Neural cell (in vitro differentiated cells): ENCODE measurements around the gene KLHDC8B.

ENCODE experiments used
- EP300 ChIP-seq: fragments of 450-650 bp; conservative IDR thresholded peaks from 2 replicates; pipeline ENCODE4 v1.6.1; 2014; ENCODE audit warnings: antibody characterized with exemption, mild to moderate bottlenecking, moderate library complexity; ENCODE audit not compliant: poor library complexity, severe bottlenecking
- EZH2 ChIP-seq: fragments of 200-600, 300-800 bp; shearing (Covaris generic), sonication (generic); IDR thresholded peaks from 2 replicates; pipeline ENCODE4 v1.6.1; 2014; ENCODE audit warnings: antibody characterized with exemption, low read length, borderline replicate concordance, mild to moderate bottlenecking; ENCODE audit not compliant: insufficient read depth, poor library complexity, severe bottlenecking
- RAD21 ChIP-seq: fragments of 450-650 bp; conservative IDR thresholded peaks from 2 replicates; pipeline ENCODE4 v1.6.1; 2014; ENCODE audit warnings: antibody characterized with exemption, mild to moderate bottlenecking, moderate library complexity
- TAF1 ChIP-seq: IDR thresholded peaks from 2 replicates; pipeline ENCODE4 v1.6.1; 2012; ENCODE audit warnings: low read depth
- TF ChIP-seq, protein P1 (sequence below): fragments of 450-650 bp; IDR thresholded peaks from 2 replicates; pipeline ENCODE4 v1.5.1; 2014; ENCODE audit warnings: antibody characterized with exemption, mild to moderate bottlenecking, moderate library complexity; ENCODE audit not compliant: poor library complexity, severe bottlenecking
- TF ChIP-seq, protein P2 (sequence below): IDR thresholded peaks from 2 replicates; pipeline ENCODE4 v1.6.1; 2012; ENCODE audit warnings: borderline replicate concordance

DNA sequence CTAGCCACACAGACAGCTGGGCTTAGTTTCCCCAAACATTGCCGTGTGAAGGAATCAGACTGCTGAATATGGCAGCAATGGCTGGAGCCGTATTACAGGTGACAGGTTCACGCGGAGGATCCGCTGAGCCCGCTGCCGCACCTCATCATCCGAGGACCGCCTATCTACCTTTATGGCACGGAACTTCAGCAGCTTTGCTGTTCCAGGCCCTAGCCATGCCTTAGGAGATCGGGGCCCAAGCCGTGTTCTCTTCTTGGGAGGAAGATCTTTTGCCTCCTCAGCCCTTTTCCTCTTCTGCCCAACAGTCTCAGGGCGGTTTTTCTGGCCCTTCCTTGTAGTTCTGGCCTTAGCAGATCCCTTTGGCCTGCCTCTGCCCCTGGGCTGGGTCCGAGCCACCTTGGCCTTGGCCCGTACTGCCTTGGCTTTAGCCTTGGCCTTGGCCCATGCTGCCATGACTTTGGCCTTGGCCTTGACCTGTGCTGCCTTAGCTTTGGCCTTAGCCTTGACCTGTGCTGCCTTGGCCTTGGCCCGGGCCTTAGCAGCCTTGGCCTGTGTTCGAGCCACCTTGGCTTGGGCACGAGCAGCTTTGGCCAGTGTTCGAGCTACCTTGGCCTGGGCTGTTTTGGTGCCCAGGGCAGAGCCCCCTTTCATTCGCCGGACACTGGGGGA is 8.5 kb upstream of the KLHDC8B start:
- TF ChIP-seq, protein P1, sequence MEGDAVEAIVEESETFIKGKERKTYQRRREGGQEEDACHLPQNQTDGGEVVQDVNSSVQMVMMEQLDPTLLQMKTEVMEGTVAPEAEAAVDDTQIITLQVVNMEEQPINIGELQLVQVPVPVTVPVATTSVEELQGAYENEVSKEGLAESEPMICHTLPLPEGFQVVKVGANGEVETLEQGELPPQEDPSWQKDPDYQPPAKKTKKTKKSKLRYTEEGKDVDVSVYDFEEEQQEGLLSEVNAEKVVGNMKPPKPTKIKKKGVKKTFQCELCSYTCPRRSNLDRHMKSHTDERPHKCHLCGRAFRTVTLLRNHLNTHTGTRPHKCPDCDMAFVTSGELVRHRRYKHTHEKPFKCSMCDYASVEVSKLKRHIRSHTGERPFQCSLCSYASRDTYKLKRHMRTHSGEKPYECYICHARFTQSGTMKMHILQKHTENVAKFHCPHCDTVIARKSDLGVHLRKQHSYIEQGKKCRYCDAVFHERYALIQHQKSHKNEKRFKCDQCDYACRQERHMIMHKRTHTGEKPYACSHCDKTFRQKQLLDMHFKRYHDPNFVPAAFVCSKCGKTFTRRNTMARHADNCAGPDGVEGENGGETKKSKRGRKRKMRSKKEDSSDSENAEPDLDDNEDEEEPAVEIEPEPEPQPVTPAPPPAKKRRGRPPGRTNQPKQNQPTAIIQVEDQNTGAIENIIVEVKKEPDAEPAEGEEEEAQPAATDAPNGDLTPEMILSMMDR: no peak
- TF ChIP-seq EP300 (no peak), TAF1 (no peak), EZH2 (no peak), RAD21 (no peak)
- TF ChIP-seq, protein P2, sequence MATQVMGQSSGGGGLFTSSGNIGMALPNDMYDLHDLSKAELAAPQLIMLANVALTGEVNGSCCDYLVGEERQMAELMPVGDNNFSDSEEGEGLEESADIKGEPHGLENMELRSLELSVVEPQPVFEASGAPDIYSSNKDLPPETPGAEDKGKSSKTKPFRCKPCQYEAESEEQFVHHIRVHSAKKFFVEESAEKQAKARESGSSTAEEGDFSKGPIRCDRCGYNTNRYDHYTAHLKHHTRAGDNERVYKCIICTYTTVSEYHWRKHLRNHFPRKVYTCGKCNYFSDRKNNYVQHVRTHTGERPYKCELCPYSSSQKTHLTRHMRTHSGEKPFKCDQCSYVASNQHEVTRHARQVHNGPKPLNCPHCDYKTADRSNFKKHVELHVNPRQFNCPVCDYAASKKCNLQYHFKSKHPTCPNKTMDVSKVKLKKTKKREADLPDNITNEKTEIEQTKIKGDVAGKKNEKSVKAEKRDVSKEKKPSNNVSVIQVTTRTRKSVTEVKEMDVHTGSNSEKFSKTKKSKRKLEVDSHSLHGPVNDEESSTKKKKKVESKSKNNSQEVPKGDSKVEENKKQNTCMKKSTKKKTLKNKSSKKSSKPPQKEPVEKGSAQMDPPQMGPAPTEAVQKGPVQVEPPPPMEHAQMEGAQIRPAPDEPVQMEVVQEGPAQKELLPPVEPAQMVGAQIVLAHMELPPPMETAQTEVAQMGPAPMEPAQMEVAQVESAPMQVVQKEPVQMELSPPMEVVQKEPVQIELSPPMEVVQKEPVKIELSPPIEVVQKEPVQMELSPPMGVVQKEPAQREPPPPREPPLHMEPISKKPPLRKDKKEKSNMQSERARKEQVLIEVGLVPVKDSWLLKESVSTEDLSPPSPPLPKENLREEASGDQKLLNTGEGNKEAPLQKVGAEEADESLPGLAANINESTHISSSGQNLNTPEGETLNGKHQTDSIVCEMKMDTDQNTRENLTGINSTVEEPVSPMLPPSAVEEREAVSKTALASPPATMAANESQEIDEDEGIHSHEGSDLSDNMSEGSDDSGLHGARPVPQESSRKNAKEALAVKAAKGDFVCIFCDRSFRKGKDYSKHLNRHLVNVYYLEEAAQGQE: no peak
